Fibroblast of villous mesenchyme (primary cell): Measurements from ENCODE around the gene DUOX2. TPM values are rescaled to one million over a fixed set of nuclear protein-coding genes. Genes with fewer than 3 reads are reported as not detected.

Experiments used
- DNase-seq: peaks from one replicate; pipeline ENCODE4 v3.0.0-alpha.2; 2010; ENCODE audit warnings: low read depth
- H3K4me3 ChIP-seq: 2 replicates; pipeline ENCODE4 v1.5.1; 2011; ENCODE audit warnings: low read depth, mild to moderate bottlenecking, low read length
- CTCF ChIP-seq: IDR thresholded peaks from 2 replicates; pipeline ENCODE4 v1.5.1; 2012; ENCODE audit warnings: low read depth, mild to moderate bottlenecking, low read length; ENCODE audit not compliant: insufficient read depth
- total RNA-seq: library from RNA; depleted of rRNA; stranded (reverse); fragments of >200 nt; gene quantifications from 2 replicates; pipeline ENCODE4 v1.2.3, GENCODE V29; 2012

DUOX2 gene
- total RNA-seq, 1 donor, result not detected

- DNase-seq, result no peak
- no peak overlapping the region for H3K4me3 ChIP-seq
- TF ChIP-seq CTCF, result no peak
These were observed 2.1 kb upstream of the DUOX2 start for GRCh38 chr15:45116006-45116481.

- no peak for TF ChIP-seq CTCF
- H3K4me3 ChIP-seq, result no peak overlapping the region
- DNase-seq, result no peak
These were observed 1.4 kb upstream of the DUOX2 start for GRCh38 chr15:45115312-45115820.

- no peak for TF ChIP-seq CTCF
- no peak overlapping the region for H3K4me3 ChIP-seq
- DNase-seq, result no peak
These were observed 746 bp upstream of the DUOX2 start for GRCh38 chr15:45114751-45115085.

- H3K4me3 ChIP-seq, result no peak overlapping the region
- no peak for TF ChIP-seq CTCF
- DNase-seq, result no peak
These were observed 487 bp downstream of the DUOX2 start for GRCh38 chr15:45113380-45113990.

- H3K4me3 ChIP-seq, result no peak overlapping the region
- DNase-seq, result no peak
- TF ChIP-seq CTCF, result no peak
These were observed 1.2 kb downstream of the DUOX2 start for GRCh38 chr15:45112591-45113379.

GRCh38 chr15:45112143-45112590, 1.8 kb downstream of the DUOX2 start:
- no peak for TF ChIP-seq CTCF
- no peak for DNase-seq
- no peak overlapping the region for H3K4me3 ChIP-seq
